ENCODE data around the gene PPP1R15A.
"Not testable (repeated sequence)": the region's sequence is repeated elsewhere in the genome, so short reads cannot be mapped to it uniquely, and the experiment has no call there.

The PPP1R15A gene

GRCh38 chr19:48872182-48872883 is at the start of gene PPP1R15A:
TSS of gene PPP1R15A (plus strand) at chr19:48872421. CDS start at chr19:48873234, 813 bp downstream.
- DNase-seq (ENCODE audit: low spot score), result peak; percentile 99

GRCh38 chr19:48822514-48822913 is 49.7 kb upstream of the PPP1R15A start:
- DNase-seq (ENCODE audit: low spot score), result no peak

GRCh38 chr19:48826606-48827020 is 45.6 kb upstream of the PPP1R15A start:
- DNase-seq (ENCODE audit: low spot score), result no peak

- DNase-seq (ENCODE audit: low spot score), result no peak
Measured at GRCh38 chr19:48830088-48830487, 42.1 kb upstream of the PPP1R15A start.

GRCh38 chr19:48830965-48831364 is 41.3 kb upstream of the PPP1R15A start:
- DNase-seq (ENCODE audit: low spot score), result no peak

- DNase-seq (ENCODE audit: low spot score), result no peak
Measured at GRCh38 chr19:48833049-48833448, 39.2 kb upstream of the PPP1R15A start.

GRCh38 chr19:48833977-48834376 is 38.2 kb upstream of the PPP1R15A start:
- DNase-seq (ENCODE audit: low spot score), result no peak

- DNase-seq (ENCODE audit: low spot score), result peak; percentile 94
Measured at GRCh38 chr19:48835734-48836088, 36.5 kb upstream of the PPP1R15A start.

GRCh38 chr19:48836089-48837017 is 35.9 kb upstream of the PPP1R15A start, which contains the start of gene HSD17B14:
TSS of gene HSD17B14 (minus strand) at chr19:48836491. CDS start at chr19:48836411, 80 bp downstream.
- DNase-seq (ENCODE audit: low spot score), result peak; percentile 57

- DNase-seq (ENCODE audit: low spot score), result peak; percentile 89
Measured at GRCh38 chr19:48837051-48837524, 35.1 kb upstream of the PPP1R15A start.

GRCh38 chr19:48837687-48838086 is 34.5 kb upstream of the PPP1R15A start:
- no peak for DNase-seq (ENCODE audit: low spot score)

GRCh38 chr19:48841047-48841446 is 31.2 kb upstream of the PPP1R15A start:
- DNase-seq (ENCODE audit: low spot score), result no peak

GRCh38 chr19:48841571-48841970 is 30.6 kb upstream of the PPP1R15A start:
- DNase-seq (ENCODE audit: low spot score), result no peak

GRCh38 chr19:48842789-48843162 is 29.4 kb upstream of the PPP1R15A start:
- peak; percentile 62 for DNase-seq (ENCODE audit: low spot score)

- no peak for DNase-seq (ENCODE audit: low spot score)
Measured at GRCh38 chr19:48844472-48844871, 27.7 kb upstream of the PPP1R15A start.

- DNase-seq (ENCODE audit: low spot score), result no peak
Measured at GRCh38 chr19:48845384-48845783, 26.8 kb upstream of the PPP1R15A start.

GRCh38 chr19:48846659-48847058 is 25.6 kb upstream of the PPP1R15A start:
- DNase-seq (ENCODE audit: low spot score), result not testable (repeated sequence)

- no peak for DNase-seq (ENCODE audit: low spot score)
Measured at GRCh38 chr19:48852292-48852691, 19.9 kb upstream of the PPP1R15A start.

GRCh38 chr19:48853483-48853882 is 18.7 kb upstream of the PPP1R15A start:
- DNase-seq (ENCODE audit: low spot score), result no peak

GRCh38 chr19:48854103-48854502 is 18.1 kb upstream of the PPP1R15A start:
- no peak for DNase-seq (ENCODE audit: low spot score)

- no peak for DNase-seq (ENCODE audit: low spot score)
Measured at GRCh38 chr19:48856921-48857320, 15.3 kb upstream of the PPP1R15A start.

- no peak for DNase-seq (ENCODE audit: low spot score)
Measured at GRCh38 chr19:48858984-48859710, 13.1 kb upstream of the PPP1R15A start.

Data from Ammon's horn (tissue), 1 donor.